ENCODE data around the gene CHD3. TPM values are rescaled to one million over a fixed set of nuclear protein-coding genes. Genes with fewer than 3 reads are reported as not detected.

Gene CHD3
- total RNA-seq (2012; rRNA removed): 35.0 and 38.2 TPM in 2 replicates

DNA sequence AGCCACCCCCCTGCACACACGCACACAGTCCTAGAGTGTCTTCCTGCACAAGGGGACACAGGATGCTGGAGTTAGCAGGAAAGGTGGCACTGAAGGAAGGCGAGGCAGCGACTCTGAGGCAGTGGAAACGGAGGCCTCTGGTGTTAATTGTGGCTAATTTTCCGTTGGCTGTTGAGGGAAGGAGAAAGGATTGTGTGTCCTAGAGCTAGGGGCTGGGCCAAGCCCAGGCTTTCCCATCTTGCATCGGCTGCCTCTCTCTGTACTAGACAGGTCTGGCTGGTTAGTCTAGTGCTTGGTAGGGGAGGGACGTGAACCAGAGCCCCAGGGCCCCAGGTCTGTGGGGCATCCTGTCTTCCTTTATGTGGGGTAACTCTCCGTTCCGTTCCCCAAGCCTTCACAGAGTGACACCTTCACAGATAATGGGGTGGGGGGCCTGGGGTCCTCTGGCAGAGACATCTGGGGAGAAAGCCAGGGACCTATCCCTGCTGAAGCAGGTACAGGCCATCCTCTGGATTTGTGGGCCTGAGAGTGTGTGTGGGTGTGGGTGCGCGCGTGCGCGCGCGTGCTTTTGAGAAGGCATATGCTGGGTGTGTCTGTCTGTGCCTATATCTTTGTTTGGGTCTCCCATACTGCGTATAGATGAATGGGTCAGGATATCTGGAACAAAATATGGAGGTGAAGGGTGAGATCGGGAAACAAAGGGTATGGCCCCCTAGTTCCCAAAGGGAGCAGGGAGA lies at the start of gene CHD3:
Gene CHD3, plus strand, starts transcription at position 606 of the 737 bp plus-strand sequence. CDS start 212 bp downstream, outside the sequence.
- Histone ChIP-seq H3K4me2 (ENCODE audit: low read length) (peak within 1 kb of the TSS; percentile 93), H3K36me3 (ENCODE audit: insufficient read depth, low read length) (peaks cover 17% of the 10 kb centered on the region), H3K4me3 (ENCODE audit: low read length) (peak within 1 kb of the TSS; percentile 70), H3K9ac (ENCODE audit: low read depth, low read length) (peak within 1 kb of the TSS; percentile 74), H3K9me3 (replicated peaks; ENCODE audit: low read length) (no peaks in the 10 kb centered on the region), H3K4me1 (ENCODE audit: control insufficient read depth, insufficient read depth, low read length) (peaks cover 38% of the 10 kb centered on the region), H3K27me3 (ENCODE audit: control insufficient read depth, insufficient read depth, low read length) (no peaks in the 10 kb centered on the region)

DNA sequence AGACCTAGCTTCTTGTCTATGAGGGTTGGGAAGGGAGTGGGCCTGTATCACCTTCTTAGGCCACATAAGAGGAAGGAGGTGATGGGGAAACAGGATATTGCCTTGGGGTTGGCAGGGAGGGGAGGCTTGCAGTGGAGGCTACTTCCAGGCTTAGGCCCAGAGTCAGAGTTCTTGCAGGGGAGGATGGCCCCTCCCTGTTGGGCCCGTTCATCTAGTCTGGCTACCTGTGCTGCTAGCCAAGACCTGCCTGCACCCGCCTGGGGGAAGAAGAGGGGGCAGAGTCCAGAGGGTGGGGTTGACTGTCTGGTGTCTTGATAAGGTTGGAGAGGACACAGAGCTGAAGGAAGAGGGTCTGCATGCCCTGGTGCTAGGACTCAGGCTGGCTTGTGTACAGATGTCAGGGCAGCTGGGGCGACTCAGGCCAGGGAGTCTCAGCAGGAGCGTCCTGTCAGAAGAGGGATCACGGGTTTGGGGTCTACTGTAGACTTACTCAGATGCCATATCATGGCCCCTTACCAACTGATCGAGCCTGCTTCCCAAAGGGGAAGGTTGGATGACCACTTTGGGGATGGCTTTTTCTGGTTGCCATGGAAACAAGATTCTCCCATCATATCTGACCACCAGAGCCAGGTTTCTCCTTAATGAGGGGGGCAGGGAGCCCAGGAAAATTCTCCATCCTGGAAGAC lies 49.3 kb upstream of the CHD3 start:
- Histone ChIP-seq H3K9ac (ENCODE audit: low read depth, low read length) (peak overlapping the region; percentile 36), H3K4me1 (ENCODE audit: control insufficient read depth, insufficient read depth, low read length) (peaks cover 46% of the 10 kb centered on the region), H3K4me2 (ENCODE audit: low read length) (peak overlapping the region; percentile 76), H3K27me3 (ENCODE audit: control insufficient read depth, insufficient read depth, low read length) (no peaks in the 10 kb centered on the region), H3K9me3 (replicated peaks; ENCODE audit: low read length) (no peaks in the 10 kb centered on the region), H3K4me3 (ENCODE audit: low read length) (no peak overlapping the region), H3K36me3 (ENCODE audit: insufficient read depth, low read length) (no peaks in the 10 kb centered on the region)

DNA sequence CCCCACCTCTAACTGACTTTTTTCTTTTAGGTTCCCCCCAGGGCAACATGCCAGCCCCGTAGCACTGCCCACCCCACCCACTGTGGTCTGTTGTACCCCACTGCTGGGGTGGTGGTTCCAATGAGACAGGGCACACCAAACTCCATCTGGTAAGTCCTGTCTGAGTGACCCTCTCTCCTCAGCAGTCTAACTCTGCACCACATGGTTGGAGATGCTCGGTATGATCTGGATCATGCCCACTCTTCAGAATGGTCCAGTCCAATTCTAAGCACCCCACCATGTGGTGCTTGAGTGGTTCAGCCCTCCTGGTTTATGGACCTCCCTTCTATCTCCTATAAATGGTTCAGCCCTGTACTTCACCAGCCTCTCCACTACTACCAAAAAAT lies 48.7 kb upstream of the CHD3 start:
- H3K4me3 ChIP-seq (ENCODE audit: low read length): no peak overlapping the region
- no peak overlapping the region for H3K4me2 ChIP-seq (ENCODE audit: low read length)
- H3K9me3 ChIP-seq (replicated peaks; ENCODE audit: low read length): no peaks in the 10 kb centered on the region
- no peaks in the 10 kb centered on the region for H3K27me3 ChIP-seq (ENCODE audit: control insufficient read depth, insufficient read depth, low read length)
- H3K9ac ChIP-seq (ENCODE audit: low read depth, low read length): no peak overlapping the region
- H3K4me1 ChIP-seq (ENCODE audit: control insufficient read depth, insufficient read depth, low read length): peaks cover 47% of the 10 kb centered on the region
- no peaks in the 10 kb centered on the region for H3K36me3 ChIP-seq (ENCODE audit: insufficient read depth, low read length)

DNA sequence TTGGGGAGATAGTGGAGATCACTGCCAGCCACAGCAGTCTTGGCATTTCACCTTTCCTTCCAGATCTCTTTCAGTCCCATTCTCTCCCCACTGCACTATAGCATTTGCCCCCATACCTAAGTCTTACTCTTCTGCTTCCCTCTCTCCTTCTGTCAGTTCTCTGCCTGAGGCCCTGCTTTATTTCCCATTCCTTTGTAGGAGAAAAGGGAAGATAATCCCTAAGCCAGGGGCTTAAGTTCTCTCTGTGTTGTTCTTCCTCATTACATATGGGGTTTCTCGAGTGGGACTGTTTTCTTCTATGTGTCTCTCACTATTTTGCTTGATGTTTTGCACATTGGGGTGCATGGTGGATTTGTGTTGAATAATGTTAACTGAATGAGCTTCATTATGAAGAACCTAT lies 48.1 kb upstream of the CHD3 start:
- H3K27me3 ChIP-seq (ENCODE audit: control insufficient read depth, insufficient read depth, low read length): no peaks in the 10 kb centered on the region
- no peak overlapping the region for H3K4me3 ChIP-seq (ENCODE audit: low read length)
- no peaks in the 10 kb centered on the region for H3K36me3 ChIP-seq (ENCODE audit: insufficient read depth, low read length)
- H3K9me3 ChIP-seq (replicated peaks; ENCODE audit: low read length): no peaks in the 10 kb centered on the region
- no peak overlapping the region for H3K9ac ChIP-seq (ENCODE audit: low read depth, low read length)
- H3K4me2 ChIP-seq (ENCODE audit: low read length): no peak overlapping the region
- H3K4me1 ChIP-seq (ENCODE audit: control insufficient read depth, insufficient read depth, low read length): peaks cover 52% of the 10 kb centered on the region

DNA sequence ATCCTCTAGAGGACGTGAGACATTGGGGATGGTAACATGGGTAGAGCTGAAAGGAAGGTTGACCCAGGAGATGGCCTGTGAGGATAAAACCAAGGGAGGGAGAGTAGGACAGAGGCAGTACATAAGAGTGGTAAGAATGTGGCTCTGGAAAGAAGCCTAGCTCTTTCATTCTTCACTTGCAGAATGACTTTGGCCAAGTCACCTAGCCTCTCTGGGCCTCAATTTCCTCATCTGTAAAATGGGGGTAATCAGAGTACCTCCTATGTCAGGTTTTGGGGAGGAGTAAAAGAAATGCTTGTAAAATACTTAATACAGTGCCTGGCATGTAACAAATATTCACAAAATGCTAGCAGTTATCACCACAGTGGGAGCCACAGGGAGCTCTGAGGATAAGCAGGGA lies 47.7 kb upstream of the CHD3 start:
- H3K4me2 ChIP-seq (ENCODE audit: low read length): peak overlapping the region; percentile 99
- H3K4me3 ChIP-seq (ENCODE audit: low read length): peak overlapping the region; percentile 81
- H3K9me3 ChIP-seq (replicated peaks; ENCODE audit: low read length): no peaks in the 10 kb centered on the region
- H3K27me3 ChIP-seq (ENCODE audit: control insufficient read depth, insufficient read depth, low read length): no peaks in the 10 kb centered on the region
- no peaks in the 10 kb centered on the region for H3K36me3 ChIP-seq (ENCODE audit: insufficient read depth, low read length)
- H3K9ac ChIP-seq (ENCODE audit: low read depth, low read length): peak overlapping the region; percentile 96
- H3K4me1 ChIP-seq (ENCODE audit: control insufficient read depth, insufficient read depth, low read length): peaks cover 55% of the 10 kb centered on the region

DNA sequence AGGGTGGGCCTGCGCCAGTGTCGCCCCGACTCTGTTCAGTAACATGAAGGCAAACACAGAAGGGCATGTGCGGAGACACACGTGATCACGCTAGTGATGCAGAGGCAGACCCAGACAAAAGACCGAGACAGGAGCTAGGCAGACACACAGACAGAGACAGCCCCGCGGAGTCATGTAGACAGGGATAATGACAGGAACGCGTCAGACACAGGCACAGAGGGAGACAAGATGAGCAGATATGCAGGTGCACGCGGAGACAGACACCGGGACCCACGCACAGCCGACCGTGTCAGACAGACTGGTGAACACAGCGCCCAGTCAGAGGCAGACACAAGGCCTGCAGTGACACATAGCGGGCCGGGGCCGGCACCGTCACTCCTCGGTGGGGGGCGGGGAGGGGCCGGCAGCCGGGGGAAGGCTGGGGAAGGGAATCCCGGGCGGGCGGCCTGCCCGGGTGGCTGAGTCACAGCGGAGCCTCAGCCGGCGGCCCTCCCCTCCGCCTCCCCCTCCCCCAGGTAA lies 47.1 kb upstream of the CHD3 start:
- Histone ChIP-seq H3K27me3 (ENCODE audit: control insufficient read depth, insufficient read depth, low read length) (no peaks in the 10 kb centered on the region), H3K9ac (ENCODE audit: low read depth, low read length) (peak overlapping the region; percentile 96), H3K4me2 (ENCODE audit: low read length) (peak overlapping the region; percentile 99), H3K9me3 (replicated peaks; ENCODE audit: low read length) (no peaks in the 10 kb centered on the region), H3K4me3 (ENCODE audit: low read length) (peak overlapping the region; percentile 81), H3K4me1 (ENCODE audit: control insufficient read depth, insufficient read depth, low read length) (peaks cover 54% of the 10 kb centered on the region), H3K36me3 (ENCODE audit: insufficient read depth, low read length) (peaks cover 1% of the 10 kb centered on the region)

DNA sequence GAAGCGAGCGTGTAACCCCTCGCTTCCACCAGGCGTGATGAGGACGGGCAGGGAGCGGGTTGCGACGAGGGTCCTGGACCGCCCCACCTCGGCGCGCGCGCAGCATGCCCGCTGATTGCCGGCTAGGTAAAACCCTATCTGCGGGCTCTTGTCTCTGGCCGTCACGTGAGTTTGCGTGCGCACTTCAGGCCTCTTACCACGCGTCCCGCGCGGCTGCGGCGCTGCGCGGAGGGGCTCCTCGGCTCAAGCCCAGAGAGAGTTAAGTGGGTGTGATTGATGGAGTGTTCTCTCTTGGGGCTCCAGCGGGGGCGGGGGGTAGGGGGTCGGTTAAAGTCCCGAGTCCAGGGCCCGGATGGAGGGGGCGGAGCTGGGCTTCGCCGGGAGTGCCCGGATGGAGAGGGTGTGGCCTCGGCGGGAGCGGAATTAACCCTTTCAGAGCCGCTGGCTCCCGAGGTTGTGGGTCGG lies 46.6 kb upstream of the CHD3 start:
- Histone ChIP-seq H3K36me3 (ENCODE audit: insufficient read depth, low read length) (peaks cover 3% of the 10 kb centered on the region), H3K4me2 (ENCODE audit: low read length) (peak overlapping the region; percentile 99), H3K9ac (ENCODE audit: low read depth, low read length) (peak overlapping the region; percentile 96), H3K9me3 (replicated peaks; ENCODE audit: low read length) (no peaks in the 10 kb centered on the region), H3K4me3 (ENCODE audit: low read length) (peak overlapping the region; percentile 81), H3K4me1 (ENCODE audit: control insufficient read depth, insufficient read depth, low read length) (peaks cover 49% of the 10 kb centered on the region), H3K27me3 (ENCODE audit: control insufficient read depth, insufficient read depth, low read length) (no peaks in the 10 kb centered on the region)

DNA sequence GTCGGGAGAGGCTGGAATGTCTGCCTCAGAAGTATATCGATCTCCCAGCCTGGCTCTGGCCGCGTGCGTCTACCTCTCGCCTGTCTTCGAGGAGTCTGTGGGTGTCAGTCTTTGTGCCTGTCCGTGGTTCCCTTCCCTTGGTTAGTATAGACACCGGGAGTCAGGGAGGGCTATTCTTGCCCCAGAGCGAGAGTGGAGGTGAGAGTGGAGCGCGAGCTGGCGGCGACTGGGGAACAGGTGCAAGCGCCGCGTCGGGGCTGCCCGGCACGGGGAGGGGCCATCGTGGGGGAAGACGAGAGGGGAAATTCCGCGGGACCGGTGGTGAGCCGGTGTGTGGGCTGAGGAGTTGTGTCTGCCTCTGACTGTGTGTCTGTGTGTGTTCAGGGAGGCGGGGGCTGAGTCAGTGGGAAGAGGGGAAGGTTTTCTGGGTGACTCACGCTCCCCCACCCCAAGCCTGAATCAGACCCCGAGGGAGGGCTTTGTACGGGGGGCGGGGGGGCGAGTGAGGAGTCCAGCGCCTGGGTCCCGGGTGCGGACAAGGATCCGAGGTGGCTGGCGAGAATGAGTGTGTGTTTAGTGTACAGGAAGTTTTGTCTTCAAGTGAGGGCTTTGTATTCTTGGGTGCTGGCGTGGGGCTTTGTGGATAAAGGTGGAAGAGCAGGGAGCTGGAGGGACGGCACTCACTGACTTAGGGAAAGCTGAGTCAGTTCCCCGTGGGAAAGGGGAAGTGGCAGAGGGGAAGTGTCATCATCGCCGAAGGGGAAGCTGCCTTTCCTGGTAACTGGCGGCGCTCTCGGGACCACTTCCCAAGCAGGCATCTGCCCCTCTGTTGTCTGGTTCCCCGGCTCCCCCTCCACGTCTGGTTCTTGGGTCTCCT lies 46.0 kb upstream of the CHD3 start:
- Histone ChIP-seq H3K4me2 (ENCODE audit: low read length) (peak overlapping the region; percentile 99), H3K4me3 (ENCODE audit: low read length) (peak overlapping the region; percentile 81), H3K36me3 (ENCODE audit: insufficient read depth, low read length) (peaks cover 3% of the 10 kb centered on the region), H3K4me1 (ENCODE audit: control insufficient read depth, insufficient read depth, low read length) (peaks cover 42% of the 10 kb centered on the region), H3K27me3 (ENCODE audit: control insufficient read depth, insufficient read depth, low read length) (no peaks in the 10 kb centered on the region), H3K9me3 (replicated peaks; ENCODE audit: low read length) (no peaks in the 10 kb centered on the region), H3K9ac (ENCODE audit: low read depth, low read length) (peak overlapping the region; percentile 96)

DNA sequence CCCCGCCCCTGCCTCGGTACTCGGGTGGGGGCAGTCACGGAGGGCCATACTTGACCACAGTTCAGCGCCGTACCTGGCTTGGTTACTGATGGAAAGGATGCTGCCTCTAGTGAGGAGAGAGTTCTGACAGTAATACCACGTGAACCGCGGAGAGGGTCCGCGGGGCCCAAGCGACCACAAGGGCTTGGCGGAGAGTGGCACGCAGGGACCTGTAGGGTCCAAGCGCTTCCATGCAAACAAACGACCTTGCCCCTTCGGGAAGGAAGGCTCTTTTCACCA lies 45.4 kb upstream of the CHD3 start:
- Histone ChIP-seq H3K9me3 (replicated peaks; ENCODE audit: low read length) (no peaks in the 10 kb centered on the region), H3K4me1 (ENCODE audit: control insufficient read depth, insufficient read depth, low read length) (peaks cover 38% of the 10 kb centered on the region), H3K9ac (ENCODE audit: low read depth, low read length) (peak overlapping the region; percentile 96), H3K27me3 (ENCODE audit: control insufficient read depth, insufficient read depth, low read length) (no peaks in the 10 kb centered on the region), H3K4me2 (ENCODE audit: low read length) (peak overlapping the region; percentile 99), H3K4me3 (ENCODE audit: low read length) (peak overlapping the region; percentile 81), H3K36me3 (ENCODE audit: insufficient read depth, low read length) (peaks cover 5% of the 10 kb centered on the region)

DNA sequence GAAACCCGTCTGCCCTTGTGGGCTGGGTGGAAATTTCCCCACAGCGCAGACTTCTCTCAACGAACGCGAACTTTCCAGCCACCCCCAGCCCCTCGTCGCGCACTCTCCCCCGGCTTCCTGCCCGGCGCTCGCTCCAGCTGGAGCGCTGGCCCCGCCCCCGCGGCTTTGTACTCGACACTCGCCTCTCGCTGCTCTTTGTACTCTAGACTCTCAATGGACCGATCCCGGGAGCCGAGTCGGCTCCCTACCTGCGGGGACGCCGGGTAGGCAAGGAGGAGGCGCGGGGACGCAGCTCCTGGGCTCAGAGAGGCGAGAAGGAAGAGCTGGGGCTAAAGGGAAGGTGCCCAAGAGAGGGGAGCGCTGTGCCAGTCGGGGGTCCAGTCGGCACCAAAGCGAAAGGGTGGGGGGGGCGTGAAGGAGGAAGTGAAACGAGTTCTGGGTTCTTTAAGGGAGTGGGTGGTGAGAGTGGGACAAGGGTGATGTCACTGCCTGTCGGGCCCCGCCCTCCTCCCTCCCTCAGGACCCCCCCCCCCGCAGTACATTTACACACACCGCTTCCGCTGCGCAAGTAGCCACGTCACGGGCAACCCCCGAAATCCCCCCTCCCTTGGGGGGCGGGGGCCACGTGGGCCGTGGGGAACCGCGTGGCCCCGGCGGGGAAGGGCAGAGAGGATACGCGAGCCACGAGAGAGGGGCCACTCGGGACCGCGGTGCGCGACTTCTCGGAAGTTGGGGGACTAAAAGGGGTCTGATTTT lies 44.9 kb upstream of the CHD3 start:
- H3K4me1 ChIP-seq (ENCODE audit: control insufficient read depth, insufficient read depth, low read length): peaks cover 34% of the 10 kb centered on the region

More for the DNA sequence above, 44.9 kb upstream of the CHD3 start:
- H3K4me3 ChIP-seq (ENCODE audit: low read length): peak overlapping the region; percentile 81
- H3K4me2 ChIP-seq (ENCODE audit: low read length): peak overlapping the region; percentile 99
- H3K9ac ChIP-seq (ENCODE audit: low read depth, low read length): peak overlapping the region; percentile 96
- no peaks in the 10 kb centered on the region for H3K9me3 ChIP-seq (replicated peaks; ENCODE audit: low read length)
- peaks cover 6% of the 10 kb centered on the region for H3K36me3 ChIP-seq (ENCODE audit: insufficient read depth, low read length)
- H3K27me3 ChIP-seq (ENCODE audit: control insufficient read depth, insufficient read depth, low read length): no peaks in the 10 kb centered on the region

All from skeletal muscle satellite cell (primary cell).